ENCODE data around the gene SYTL3.
A peak's percentile ranks its signal among the peaks of the same experiment; 100 is the strongest.

Gene SYTL3

DNA sequence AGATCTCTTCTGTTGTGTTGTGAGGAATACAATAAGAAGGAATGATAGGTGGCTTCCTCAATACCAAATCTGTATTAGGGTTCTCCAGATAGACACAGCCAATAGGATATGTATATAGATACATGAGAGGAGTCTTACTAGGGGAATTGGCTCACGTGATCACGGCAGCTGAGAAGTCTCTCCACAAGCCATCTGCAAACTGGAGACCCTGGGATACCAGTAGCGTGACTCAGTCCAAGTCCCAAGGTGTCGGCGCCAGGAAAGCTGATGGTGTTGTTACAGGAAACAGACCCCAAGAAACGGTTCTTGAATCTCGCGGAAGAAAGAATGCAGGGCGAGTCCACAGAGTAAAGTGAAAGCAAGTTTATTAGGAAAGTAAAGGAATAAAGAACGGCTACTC lies 61.4 kb downstream of the SYTL3 start:
- no peak overlapping the region for H3K4me3 ChIP-seq (ENCODE audit: low read depth, low read length)
- TF ChIP-seq, protein P1, sequence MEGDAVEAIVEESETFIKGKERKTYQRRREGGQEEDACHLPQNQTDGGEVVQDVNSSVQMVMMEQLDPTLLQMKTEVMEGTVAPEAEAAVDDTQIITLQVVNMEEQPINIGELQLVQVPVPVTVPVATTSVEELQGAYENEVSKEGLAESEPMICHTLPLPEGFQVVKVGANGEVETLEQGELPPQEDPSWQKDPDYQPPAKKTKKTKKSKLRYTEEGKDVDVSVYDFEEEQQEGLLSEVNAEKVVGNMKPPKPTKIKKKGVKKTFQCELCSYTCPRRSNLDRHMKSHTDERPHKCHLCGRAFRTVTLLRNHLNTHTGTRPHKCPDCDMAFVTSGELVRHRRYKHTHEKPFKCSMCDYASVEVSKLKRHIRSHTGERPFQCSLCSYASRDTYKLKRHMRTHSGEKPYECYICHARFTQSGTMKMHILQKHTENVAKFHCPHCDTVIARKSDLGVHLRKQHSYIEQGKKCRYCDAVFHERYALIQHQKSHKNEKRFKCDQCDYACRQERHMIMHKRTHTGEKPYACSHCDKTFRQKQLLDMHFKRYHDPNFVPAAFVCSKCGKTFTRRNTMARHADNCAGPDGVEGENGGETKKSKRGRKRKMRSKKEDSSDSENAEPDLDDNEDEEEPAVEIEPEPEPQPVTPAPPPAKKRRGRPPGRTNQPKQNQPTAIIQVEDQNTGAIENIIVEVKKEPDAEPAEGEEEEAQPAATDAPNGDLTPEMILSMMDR (IDR thresholded peaks at IDR 0.05; ENCODE audit: borderline replicate concordance, insufficient read depth, low read depth, low read length) = no peak

DNA sequence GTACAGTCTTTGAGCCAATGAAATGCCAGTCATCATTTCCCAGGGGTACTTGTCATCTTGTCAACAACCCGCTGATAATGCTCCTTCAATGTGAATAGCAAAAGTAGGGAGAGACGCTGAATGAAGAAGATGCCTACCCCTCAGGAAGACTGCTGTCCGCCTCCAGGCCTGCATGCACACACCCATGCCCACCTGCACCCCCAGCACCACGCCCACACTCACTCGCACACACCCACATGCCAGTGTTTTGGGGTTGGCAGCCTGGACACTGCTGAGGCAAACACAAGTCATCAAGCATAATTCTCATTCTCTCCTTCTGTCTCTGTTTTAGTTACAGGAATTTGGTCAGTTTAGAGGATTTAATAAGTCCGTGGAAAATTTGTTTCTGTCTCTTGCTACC lies 63.6 kb downstream of the SYTL3 start:
- no peak overlapping the region for H3K4me3 ChIP-seq (ENCODE audit: low read depth, low read length)
- TF ChIP-seq, protein P1 (IDR thresholded peaks at IDR 0.05; ENCODE audit: borderline replicate concordance, insufficient read depth, low read depth, low read length) = no peak

DNA sequence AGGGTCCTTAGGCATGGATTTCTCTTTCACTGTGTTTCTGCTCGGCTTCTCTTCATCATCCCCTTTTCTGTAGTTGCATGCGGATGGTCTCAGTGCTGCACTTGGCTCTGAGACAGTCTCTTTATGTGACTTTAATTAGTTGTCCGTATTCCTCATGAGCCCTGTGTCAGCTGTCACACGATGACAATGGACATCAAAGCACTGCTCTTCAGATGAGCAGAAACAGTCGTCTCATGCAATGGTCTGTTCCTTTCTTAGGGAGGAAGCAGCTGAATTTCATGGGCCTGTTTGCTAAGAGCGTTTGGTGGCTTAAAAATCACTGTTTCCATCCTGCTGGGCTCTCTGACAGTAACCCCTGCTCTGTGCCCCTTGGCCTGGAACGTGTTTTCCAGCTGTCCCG lies 64.9 kb downstream of the SYTL3 start:
- TF ChIP-seq, protein P1 (IDR thresholded peaks at IDR 0.05; ENCODE audit: borderline replicate concordance, insufficient read depth, low read depth, low read length) = no peak
- H3K4me3 ChIP-seq (ENCODE audit: low read depth, low read length) = no peak overlapping the region

DNA sequence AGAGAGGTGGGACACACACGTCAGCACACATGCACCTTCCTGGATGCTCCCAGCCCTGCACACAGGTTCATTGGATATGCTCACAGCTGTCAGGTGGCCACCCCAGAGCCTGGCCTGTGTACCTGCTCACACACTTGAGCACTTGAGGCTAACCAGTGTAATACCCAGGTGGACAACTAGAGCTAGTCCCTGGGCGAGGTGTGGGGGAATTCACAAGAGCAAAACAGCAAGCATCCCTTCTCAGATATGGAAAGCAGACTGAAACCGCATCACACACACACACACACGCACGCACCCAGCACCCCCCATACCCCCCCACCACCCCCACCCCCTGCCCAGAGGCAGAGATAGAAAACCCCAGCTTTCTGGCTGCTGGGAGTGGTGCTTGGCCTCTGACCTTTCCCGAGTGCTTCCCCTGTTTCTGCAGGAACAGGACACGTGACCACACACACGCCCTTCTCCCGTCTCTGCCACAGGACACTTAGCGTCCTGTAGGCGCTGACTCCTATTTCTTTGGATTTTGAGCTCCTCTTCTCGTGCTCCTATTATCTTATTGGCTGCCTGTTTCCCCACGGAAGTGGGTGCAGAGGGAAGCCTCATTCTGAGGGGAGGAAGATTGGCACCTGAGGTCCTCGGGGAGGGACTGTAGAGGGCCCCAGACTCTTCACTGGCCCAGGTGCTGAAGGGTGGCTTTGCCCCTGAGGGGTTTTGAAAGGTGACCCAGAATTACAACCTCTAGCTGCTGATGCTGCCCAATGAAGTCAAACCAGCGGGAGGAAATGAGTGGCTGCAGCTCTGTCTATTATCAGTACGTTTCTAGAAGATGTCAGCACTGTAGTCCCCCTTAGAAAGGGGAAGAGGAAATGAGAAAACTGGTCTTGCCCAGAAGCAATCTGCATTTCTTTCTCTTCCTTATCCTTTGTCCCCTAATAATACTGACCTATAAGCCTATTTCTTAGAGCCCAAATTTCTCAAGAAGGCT lies 65.8 kb downstream of the SYTL3 start:
- H3K4me3 ChIP-seq (ENCODE audit: low read depth, low read length) = no peak overlapping the region
- TF ChIP-seq, protein P1 (IDR thresholded peaks at IDR 0.05; ENCODE audit: borderline replicate concordance, insufficient read depth, low read depth, low read length) = 0 out of 2 replicates have a peak, but pooled peaks have one; percentile 8

DNA sequence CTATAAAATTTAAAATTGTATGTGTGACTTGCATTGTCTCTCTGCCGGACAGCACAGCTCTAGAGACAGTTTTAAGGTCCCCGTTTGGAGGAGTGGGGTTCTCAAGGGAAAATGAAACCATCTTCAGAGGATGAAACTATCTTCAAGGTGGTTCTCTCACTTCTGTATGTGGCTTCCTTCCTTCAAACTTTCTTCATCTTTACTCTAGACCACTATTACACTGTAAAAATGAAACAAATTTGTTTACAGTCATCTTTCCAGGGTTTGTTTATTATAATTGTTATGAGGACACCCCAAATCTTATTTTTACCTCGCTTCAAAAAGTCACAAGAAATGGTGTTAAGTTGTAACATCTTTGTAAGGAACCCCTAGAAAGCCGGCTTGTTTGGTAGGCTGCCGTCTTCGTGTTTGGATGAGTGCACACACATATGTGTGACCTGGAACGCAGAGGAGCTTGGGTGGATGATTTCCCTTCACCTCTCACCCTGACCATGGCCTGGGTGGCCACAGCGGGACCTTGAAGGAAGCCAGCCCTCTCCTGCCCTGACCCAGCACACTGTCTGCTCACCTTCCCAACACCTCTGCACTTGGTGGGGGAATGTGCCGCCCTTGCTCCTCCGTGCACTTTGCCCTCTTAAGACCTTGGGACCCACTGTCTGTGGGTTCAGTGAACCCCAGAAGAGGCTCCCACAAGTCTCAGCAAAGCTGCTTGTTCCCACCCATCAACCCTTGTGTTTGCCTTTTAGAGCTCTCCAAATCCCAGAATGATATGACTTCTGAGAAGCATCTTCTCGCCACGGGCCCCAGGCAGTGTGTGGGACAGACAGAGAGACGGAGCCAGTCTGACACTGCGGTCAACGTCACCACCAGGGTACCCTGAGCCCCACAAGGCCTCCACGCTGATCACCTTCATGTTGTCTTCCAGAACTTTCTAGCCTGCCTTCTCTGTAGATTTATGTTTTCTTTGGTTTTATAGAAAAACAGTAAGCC lies 67.8 kb downstream of the SYTL3 start:
- TF ChIP-seq, protein P1 (IDR thresholded peaks at IDR 0.05; ENCODE audit: borderline replicate concordance, insufficient read depth, low read depth, low read length) = no peak
- no peak overlapping the region for H3K4me3 ChIP-seq (ENCODE audit: low read depth, low read length)

DNA sequence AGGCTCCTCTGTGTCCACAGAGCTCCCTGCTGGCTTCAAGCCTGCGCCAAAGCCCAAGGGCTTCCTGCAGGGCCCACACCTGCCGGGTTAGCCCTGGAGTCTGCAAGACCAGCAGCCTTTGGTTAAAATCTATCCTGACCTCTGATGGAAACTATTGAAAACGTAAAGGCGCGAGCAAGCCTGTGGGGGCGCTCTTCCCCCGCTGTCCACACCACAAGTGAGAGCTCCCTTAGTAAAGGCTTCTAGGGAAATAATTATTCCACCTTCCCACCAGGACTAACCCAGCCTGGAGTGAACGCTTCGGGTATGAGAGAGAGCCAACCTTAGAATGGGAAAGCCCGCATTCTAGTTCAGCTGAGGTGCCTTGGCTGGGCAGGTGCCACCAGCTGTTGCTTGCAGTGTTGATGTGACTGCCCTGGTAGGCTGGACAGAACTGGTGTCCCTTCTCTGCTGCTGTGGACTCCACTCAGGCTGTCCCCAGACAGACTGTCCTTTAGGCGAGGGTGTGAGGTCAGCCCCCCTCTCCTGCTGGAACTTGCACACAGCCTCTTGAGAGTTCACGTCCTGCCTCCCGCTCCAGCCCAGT lies 68.7 kb downstream of the SYTL3 start:
- H3K4me3 ChIP-seq (ENCODE audit: low read depth, low read length) = no peak overlapping the region
- TF ChIP-seq, protein P1 (IDR thresholded peaks at IDR 0.05; ENCODE audit: borderline replicate concordance, insufficient read depth, low read depth, low read length) = peak; percentile 60; the same call in 1 of the 2 replicates

Measured in GM12875 (cell line).